GM21367 (cell line): ENCODE data around the gene GMPPB.

Experiments used
- ATAC-seq: cut with Tn5 transposase; IDR thresholded peaks from one replicate; pipeline ENCODE4 v1.9.1; 2021; ENCODE audit not compliant: unreplicated experiment

The GMPPB gene

GRCh38 chr3:49673121-49673714 lies 50.5 kb downstream of the GMPPB start:
- ATAC-seq: no peak

GRCh38 chr3:49671291-49672288 lies 52.2 kb downstream of the GMPPB start:
- no peak for ATAC-seq

DNA sequence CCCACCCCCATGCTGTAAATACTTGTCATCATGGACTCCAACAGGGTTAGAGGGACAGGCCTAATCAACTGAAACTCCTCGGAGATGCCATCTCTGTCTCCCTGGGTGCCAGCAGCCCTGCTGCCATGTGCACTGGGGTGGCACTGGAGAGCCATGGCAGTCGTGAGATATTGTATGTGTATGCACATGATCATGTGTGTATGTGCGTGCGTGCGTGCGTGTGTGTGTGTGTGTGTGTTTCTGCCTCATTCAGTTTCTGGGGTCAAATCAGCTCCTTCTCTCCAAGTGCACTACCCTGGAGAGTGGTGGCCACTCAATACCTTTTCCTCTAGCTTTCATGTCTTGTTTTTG lies 52.8 kb downstream of the GMPPB start:
- ATAC-seq: no peak
